K562 (cell line): Measurements from ENCODE around the gene GSTM5. TPM values are rescaled to one million over a fixed set of nuclear protein-coding genes. Genes with fewer than 3 reads are reported as not detected.

Experiments used
- ARNT ChIP-seq, 2 experiments: fragments of 450-650 bp; IDR thresholded peaks; 2 replicates each; pipeline ENCODE4 v1.6.1; 2016; ENCODE audit warnings: mild to moderate bottlenecking in 1 of 2
- BDP1 ChIP-seq: IDR thresholded peaks from 3 replicates; pipeline ENCODE4 v1.6.1; 2011; ENCODE audit not compliant: insufficient read length, insufficient read depth
- ETS2 ChIP-seq: IDR thresholded peaks from 2 replicates; pipeline ENCODE4 v1.6.1; 2016; ENCODE audit warnings: borderline replicate concordance, missing genetic modification characterization, mild to moderate bottlenecking, moderate library complexity, missing compliant biosample characterization; ENCODE audit not compliant: poor library complexity, severe bottlenecking
- ETV6 ChIP-seq, 3 experiments: fragments of 150-350 bp in 1 of 3; sonication (generic) in 1 of 3; formaldehyde crosslinking in 1 of 3; IDR thresholded peaks; 2 replicates each; pipeline versions ENCODE4 v1.6.1 to v1.8.0; 2014 to 2022; ENCODE audit warnings: borderline replicate concordance in 2 of 3, low read depth in 2 of 3, antibody characterized with exemption in 1 of 3, low read length in 1 of 3, mild to moderate bottlenecking in 1 of 3, missing genetic modification reagents in 1 of 3
- HDGF ChIP-seq: fragments of 450-650 bp; IDR thresholded peaks from 2 replicates; pipeline ENCODE4 v1.6.1; 2016
- JUND ChIP-seq, 2 experiments: IDR thresholded peaks; 2 replicates in 1 of 2; 3 replicates in 1 of 2; pipeline ENCODE4 v1.6.1; 2011; ENCODE audit warnings: borderline replicate concordance in 2 of 2, low read depth in 2 of 2, low read length in 2 of 2, improper control_type of control experiment in 1 of 2, missing biosample characterization in 1 of 2, missing genetic modification characterization in 1 of 2, missing genetic modification reagents in 1 of 2
- KAT7 ChIP-seq: sonication (generic); formaldehyde crosslinking; IDR thresholded peaks from 2 replicates; pipeline ENCODE4 v1.8.0; 2022; ENCODE audit warnings: missing genetic modification reagents, mild to moderate bottlenecking, borderline replicate concordance
- KLF1 ChIP-seq: fragments of 450-650 bp; IDR thresholded peaks from 2 replicates; pipeline ENCODE4 v1.6.1; 2016; ENCODE audit warnings: missing genetic modification characterization, missing compliant biosample characterization
- L3MBTL2 ChIP-seq: fragments of 450-650 bp; IDR thresholded peaks from 2 replicates; pipeline ENCODE4 v1.6.1; 2016; ENCODE audit warnings: mild to moderate bottlenecking, moderate library complexity
- MBD2 ChIP-seq: sonication (generic); IDR thresholded peaks from 2 replicates; pipeline ENCODE4 v1.6.1; 2016; ENCODE audit warnings: low read depth, borderline replicate concordance
- MYBL2 ChIP-seq, 2 experiments: fragments of 450-650 bp in 1 of 2; sonication (generic) in 1 of 2; formaldehyde crosslinking in 1 of 2; IDR thresholded peaks; 2 replicates each; pipeline versions ENCODE4 v1.6.1 to v1.8.1; 2017 to 2022; ENCODE audit warnings: borderline replicate concordance in 1 of 2, inconsistent platforms in 1 of 2, low read depth in 1 of 2, mild to moderate bottlenecking in 1 of 2, missing genetic modification reagents in 1 of 2, moderate library complexity in 1 of 2
- MYC ChIP-seq, 2 experiments: fragments of 250-450 bp in 1 of 2; sonication (Bioruptor Pico) in 1 of 2; IDR thresholded peaks; 2 replicates each; pipeline versions ENCODE4 v1.5.1 to v1.6.1; 2012 to 2021; ENCODE audit warnings: low read depth in 2 of 2, borderline replicate concordance in 1 of 2, improper control_type of control experiment in 1 of 2, low read length in 1 of 2, mild to moderate bottlenecking in 1 of 2, moderate library complexity in 1 of 2
- NCOA6 ChIP-seq: fragments of 450-650 bp; IDR thresholded peaks from 2 replicates; pipeline ENCODE4 v1.6.1; 2017; ENCODE audit warnings: mild to moderate bottlenecking
- SETDB1 ChIP-seq: IDR thresholded peaks from one replicate; pipeline ENCODE4 v1.6.1; 2012; ENCODE audit warnings: low read length, control low read depth, inconsistent platforms
- SMAD1 ChIP-seq: fragments of 150-350 bp; IDR thresholded peaks from 2 replicates; pipeline ENCODE4 v1.6.1; 2014; ENCODE audit warnings: low read length, low read depth; ENCODE audit not compliant: partially characterized antibody
- STAT5A ChIP-seq: IDR thresholded peaks from 2 replicates; pipeline ENCODE4 v1.6.1; 2012; ENCODE audit warnings: low read length, inconsistent platforms, borderline replicate concordance
- SUPT5H ChIP-seq: fragments of 450-650 bp; IDR thresholded peaks from 2 replicates; pipeline ENCODE4 v1.6.1; 2016
- TSC22D4 ChIP-seq: fragments of 450-650 bp; IDR thresholded peaks from 2 replicates; pipeline ENCODE4 v1.6.1; 2016; ENCODE audit warnings: missing genetic modification characterization, missing biosample characterization, control low read depth
- ZNF124 ChIP-seq: sonication (generic); formaldehyde crosslinking; IDR thresholded peaks from 2 replicates; pipeline ENCODE4 v1.8.1; 2022; ENCODE audit warnings: missing genetic modification reagents
- ZNF197 ChIP-seq: fragments of 200-800 bp; sonication (Bioruptor generic); IDR thresholded peaks from 2 replicates; pipeline ENCODE4 v1.6.1; 2016; ENCODE audit warnings: low read depth, missing genetic modification characterization, missing compliant biosample characterization
- ZNF212 ChIP-seq: fragments of 450-650 bp; formaldehyde crosslinking; IDR thresholded peaks from 2 replicates; pipeline ENCODE4 v1.4.0; 2020; ENCODE audit warnings: mild to moderate bottlenecking
- ZNF239 ChIP-seq: fragments of 250-450 bp; sonication (Bioruptor Pico); IDR thresholded peaks from 2 replicates; pipeline ENCODE4 v1.4.0; 2020; ENCODE audit warnings: mild to moderate bottlenecking
- ZNF75A ChIP-seq: fragments of 450-650 bp; formaldehyde crosslinking; IDR thresholded peaks from 2 replicates; pipeline ENCODE4 v1.4.0; 2020; ENCODE audit warnings: mild to moderate bottlenecking
- ZNF778 ChIP-seq: fragments of 450-650 bp; formaldehyde crosslinking; IDR thresholded peaks from 2 replicates; pipeline ENCODE4 v1.4.0; 2020; ENCODE audit warnings: mild to moderate bottlenecking, moderate library complexity
- polyA plus RNA-seq, 8 experiments: library from polyadenylated mRNA; depleted of rRNA in 4 of 8; stranded (reverse) in 5 of 8; unstranded in 3 of 8; fragments of >200 nt; fragmentation: Nextera tagmentation in 2 of 8; fragmentation: Illumina TruSeq in 1 of 8; extraction: Ambion mirVana in 2 of 8; extraction: Trizol in 1 of 8; gene quantifications; 2 replicates each; pipeline versions ENCODE4 v1.2.1 to v1.2.3, GENCODE V29; 2011 to 2014; ENCODE audit warnings: inconsistent platforms in 1 of 8, missing spikeins in 1 of 8
- total RNA-seq, 7 experiments: library from RNA; depleted of rRNA in 6 of 7; stranded (reverse); fragments of >200 nt in 6 of 7; fragmentation: Illumina TruSeq in 2 of 7; extraction: Trizol in 2 of 7; gene quantifications; 2 replicates each; pipeline versions ENCODE4 v1.2.1 to v1.2.3, GENCODE V29; 2011 to 2021; ENCODE audit warnings: low replicate concordance in 1 of 7
- TF ChIP-seq, protein P1 (sequence below): sonication (generic); formaldehyde crosslinking; IDR thresholded peaks from 2 replicates; pipeline ENCODE4 v1.8.0; 2023; ENCODE audit warnings: mild to moderate bottlenecking, missing genetic modification reagents
- TF ChIP-seq, protein P2 (sequence below): fragments of 450-650 bp; IDR thresholded peaks from 2 replicates; pipeline ENCODE4 v1.6.1; 2016; ENCODE audit warnings: missing biosample characterization, missing genetic modification characterization
- TF ChIP-seq, protein P3 (sequence below): fragments of 250-450 bp; sonication (Bioruptor Pico); IDR thresholded peaks from 2 replicates; pipeline ENCODE4 v1.4.0; 2020

The GSTM5 gene
- total and polyA plus RNA-seq, 9 of the 15 experiments (the other 6 are each of a cell fraction or from before 2014, with no cell fraction given): not detected

DNA sequence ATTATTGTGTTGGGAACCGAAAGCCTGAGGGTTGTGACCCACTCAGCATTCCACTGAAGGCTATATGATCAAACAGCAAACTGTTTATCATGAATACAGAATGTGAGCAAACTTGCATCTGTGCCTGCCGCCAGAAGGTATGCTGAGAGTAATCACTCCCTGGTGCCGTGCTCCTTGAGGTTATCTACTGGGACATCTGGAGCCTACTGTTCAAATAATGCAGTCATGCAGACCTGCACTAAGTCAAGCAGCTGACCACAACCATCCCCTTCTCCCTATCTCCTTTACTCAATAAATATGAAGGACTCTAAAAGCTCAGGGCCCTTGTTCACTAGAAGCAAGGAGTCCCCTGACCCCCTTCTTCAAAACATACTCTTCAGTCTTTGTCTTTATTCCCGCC, 13.5 kb downstream of the GSTM5 start (continued):
- TF ChIP-seq KAT7 (CRISPR knock-in tag) (no peak), ZNF124 (CRISPR knock-in tag) (no peak), ARNT (IDR thresholded peaks at IDR 0.05) (peak in 1 of 2 experiments; percentile 70; a peak in 1 of 4 replicates), BDP1 (no peak), ETS2 (tag) (no peak), TSC22D4 (no peak), L3MBTL2 (no peak), MYC (IDR thresholded peaks at IDR 0.05; ENCODE audit: low read depth, low read length) (peak; percentile 54; the same call in 1 of the 2 replicates), MYC (CRISPR knock-in tag; IDR thresholded peaks at IDR 0.05; ENCODE audit: borderline replicate concordance, low read depth) (no peak), ZNF212 (CRISPR knock-in tag) (no peak), SUPT5H (no peak), SMAD1 (no peak), ZNF778 (CRISPR knock-in tag) (no peak), KLF1 (tag) (no peak), MYBL2 (IDR thresholded peaks at IDR 0.05; ENCODE audit: low read depth) (no peak; the same call in 1 of the 2 replicates), MYBL2 (CRISPR knock-in tag; IDR thresholded peaks at IDR 0.05; ENCODE audit: borderline replicate concordance) (no peak), SETDB1 (no peak), STAT5A (peak; percentile 75), ZNF239 (CRISPR knock-in tag) (no peak), JUND (IDR thresholded peaks at IDR 0.05; ENCODE audit: borderline replicate concordance, low read depth, low read length) (peak; percentile 75; the same call in 1 of the 2 replicates), JUND (tag; IDR thresholded peaks at IDR 0.05; ENCODE audit: borderline replicate concordance, low read depth, low read length) (peak; percentile 60; the same call in 1 of the 3 replicates), MBD2 (peak; percentile 28; the same call in 1 of the 2 replicates), NCOA6 (no peak), HDGF (no peak), ZNF75A (CRISPR knock-in tag) (no peak), ETV6 (IDR thresholded peaks at IDR 0.05; ENCODE audit: borderline replicate concordance in 1 of 2, low read depth in 2 of 2, low read length in 1 of 2) (no peak), ETV6 (CRISPR knock-in tag; IDR thresholded peaks at IDR 0.05; ENCODE audit: borderline replicate concordance) (no peak), ZNF197 (CRISPR knock-in tag) (no peak)
- TF ChIP-seq, protein P1, sequence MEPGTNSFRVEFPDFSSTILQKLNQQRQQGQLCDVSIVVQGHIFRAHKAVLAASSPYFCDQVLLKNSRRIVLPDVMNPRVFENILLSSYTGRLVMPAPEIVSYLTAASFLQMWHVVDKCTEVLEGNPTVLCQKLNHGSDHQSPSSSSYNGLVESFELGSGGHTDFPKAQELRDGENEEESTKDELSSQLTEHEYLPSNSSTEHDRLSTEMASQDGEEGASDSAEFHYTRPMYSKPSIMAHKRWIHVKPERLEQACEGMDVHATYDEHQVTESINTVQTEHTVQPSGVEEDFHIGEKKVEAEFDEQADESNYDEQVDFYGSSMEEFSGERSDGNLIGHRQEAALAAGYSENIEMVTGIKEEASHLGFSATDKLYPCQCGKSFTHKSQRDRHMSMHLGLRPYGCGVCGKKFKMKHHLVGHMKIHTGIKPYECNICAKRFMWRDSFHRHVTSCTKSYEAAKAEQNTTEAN (CRISPR knock-in tag): no peak
- TF ChIP-seq, protein P2, sequence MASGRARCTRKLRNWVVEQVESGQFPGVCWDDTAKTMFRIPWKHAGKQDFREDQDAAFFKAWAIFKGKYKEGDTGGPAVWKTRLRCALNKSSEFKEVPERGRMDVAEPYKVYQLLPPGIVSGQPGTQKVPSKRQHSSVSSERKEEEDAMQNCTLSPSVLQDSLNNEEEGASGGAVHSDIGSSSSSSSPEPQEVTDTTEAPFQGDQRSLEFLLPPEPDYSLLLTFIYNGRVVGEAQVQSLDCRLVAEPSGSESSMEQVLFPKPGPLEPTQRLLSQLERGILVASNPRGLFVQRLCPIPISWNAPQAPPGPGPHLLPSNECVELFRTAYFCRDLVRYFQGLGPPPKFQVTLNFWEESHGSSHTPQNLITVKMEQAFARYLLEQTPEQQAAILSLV (tag): no peak
- TF ChIP-seq, protein P3, sequence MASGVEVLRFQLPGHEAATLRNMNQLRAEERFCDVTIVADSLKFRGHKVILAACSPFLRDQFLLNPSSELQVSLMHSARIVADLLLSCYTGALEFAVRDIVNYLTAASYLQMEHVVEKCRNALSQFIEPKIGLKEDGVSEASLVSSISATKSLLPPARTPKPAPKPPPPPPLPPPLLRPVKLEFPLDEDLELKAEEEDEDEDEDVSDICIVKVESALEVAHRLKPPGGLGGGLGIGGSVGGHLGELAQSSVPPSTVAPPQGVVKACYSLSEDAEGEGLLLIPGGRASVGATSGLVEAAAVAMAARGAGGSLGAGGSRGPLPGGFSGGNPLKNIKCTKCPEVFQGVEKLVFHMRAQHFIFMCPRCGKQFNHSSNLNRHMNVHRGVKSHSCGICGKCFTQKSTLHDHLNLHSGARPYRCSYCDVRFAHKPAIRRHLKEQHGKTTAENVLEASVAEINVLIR (CRISPR knock-in tag): no peak
